NCI-H2227 treated with DMSO at 0.1 percent for 48 hours (cell line): ENCODE data around the gene CBARP.

Source experiments
- DNase-seq: peaks from one replicate; lab custom pipeline; 2025; lab: John Stamatoyannopoulos, UW

CBARP gene

GRCh38 chr19:1226227-1226518 lies 11.6 kb downstream of the CBARP start:
- DNase-seq, result no peak

GRCh38 chr19:1225440-1226226 lies 12.2 kb downstream of the CBARP start:
- no peak for DNase-seq

- DNase-seq, result no peak
These were observed 13.0 kb downstream of the CBARP start for GRCh38 chr19:1224847-1225246.

- DNase-seq, result no peak
These were observed 13.6 kb downstream of the CBARP start for GRCh38 chr19:1224047-1224825.

GRCh38 chr19:1223018-1223855 lies 14.6 kb downstream of the CBARP start:
- no peak for DNase-seq

GRCh38 chr19:1222394-1222793 lies 15.4 kb downstream of the CBARP start:
- DNase-seq, result no peak

- no peak for DNase-seq
These were observed 15.9 kb downstream of the CBARP start for GRCh38 chr19:1221904-1222255.

GRCh38 chr19:1220976-1221903 lies 16.6 kb downstream of the CBARP start:
- no peak for DNase-seq

GRCh38 chr19:1220477-1220930 lies 17.3 kb downstream of the CBARP start:
- DNase-seq, result no peak

- DNase-seq, result no peak
These were observed 17.9 kb downstream of the CBARP start for GRCh38 chr19:1219786-1220476.

GRCh38 chr19:1218751-1219567 lies 18.8 kb downstream of the CBARP start:
- no peak for DNase-seq

GRCh38 chr19:1217366-1217765 lies 20.4 kb downstream of the CBARP start:
- DNase-seq, result no peak

- DNase-seq, result no peak
These were observed 21.0 kb downstream of the CBARP start for GRCh38 chr19:1216756-1217155.

GRCh38 chr19:1214862-1215731 lies 22.7 kb downstream of the CBARP start:
- no peak for DNase-seq

GRCh38 chr19:1214299-1214861 lies 23.4 kb downstream of the CBARP start:
- no peak for DNase-seq

GRCh38 chr19:1213391-1214286 lies 24.2 kb downstream of the CBARP start:
- DNase-seq, result no peak

- no peak for DNase-seq
These were observed 26.1 kb downstream of the CBARP start for GRCh38 chr19:1211494-1212234.
